Heart left ventricle (tissue), 13 donors: ENCODE data around the gene HSDL1.

ENCODE experiments used
- CTCF ChIP-seq, 12 donors: fragments of 200-600 bp; sonication (generic) in 4 of 12; IDR thresholded peaks; one replicate each; pipeline versions ENCODE4 v1.5.0 to v1.8.0; 2018 to 2022; ENCODE audit warnings: antibody characterized with exemption in 12 of 12, mild to moderate bottlenecking in 5 of 12
- POLR2A ChIP-seq, 2 donors: fragments of 450-650 bp; IDR thresholded peaks; one replicate each; pipeline ENCODE4 v1.6.1; 2017; ENCODE audit warnings: antibody characterized with exemption in 2 of 2, mild to moderate bottlenecking in 2 of 2, moderate library complexity in 2 of 2
- donor health status: ischemic (EF 13 %, LVEDD 7.1; RV severe dilation, severe dysfunction).
- donor health status: DM: no; HTN: yes; CAD: no.
- donor health status: DM: no; HTN: no; CAD: no.
- donor health status: ischemic (EF 25% LVEDD 6.9; RV normal size, moderate dysfunction).
- donor health status: ischemic (EF 25% LVEDD 5.7; RV mildly dilated, moderate dysfunction).
- donor health status: ischemic (EF 35%, LVEDD 5.7; RV mildly dilated, moderate dysfunction).
- donor health status: nonischemic (EF 11% LVEDD 7.7; RV severe dilation, severe dysfunction).
- donor health status: DM: yes; HTN: yes; CAD: no.
- donor health status: PGD.
- donor health status: ischemic (EF 29% LVEDD 5.4; RV normal size, mild dysfunction).
- donor health status: nonischemic (EF 23%, LVEDD 6.1; RV moderate dilation, normal function).

GRCh38 chr16:84179612-84180320 lies 34.8 kb upstream of the HSDL1 start:
- TF ChIP-seq CTCF (IDR thresholded peaks at IDR 0.05) (no peak), POLR2A (IDR thresholded peaks at IDR 0.05) (no peak)
